Endometrium (tissue), 2 donors: Measurements from ENCODE around the gene GTF2H4.
"Not testable (repeated sequence)": the region's sequence is repeated elsewhere in the genome, so short reads cannot be mapped to it uniquely, and the experiment has no call there.

Experiments used
- FAIRE-seq: peaks from 2 replicates; lab custom pipeline; 2012; peaks lifted over from hg19 to GRCh38; lab: Jason Lieb, UNC
- donor health status: control.
- donor health status: control.

GTF2H4 gene

DNA sequence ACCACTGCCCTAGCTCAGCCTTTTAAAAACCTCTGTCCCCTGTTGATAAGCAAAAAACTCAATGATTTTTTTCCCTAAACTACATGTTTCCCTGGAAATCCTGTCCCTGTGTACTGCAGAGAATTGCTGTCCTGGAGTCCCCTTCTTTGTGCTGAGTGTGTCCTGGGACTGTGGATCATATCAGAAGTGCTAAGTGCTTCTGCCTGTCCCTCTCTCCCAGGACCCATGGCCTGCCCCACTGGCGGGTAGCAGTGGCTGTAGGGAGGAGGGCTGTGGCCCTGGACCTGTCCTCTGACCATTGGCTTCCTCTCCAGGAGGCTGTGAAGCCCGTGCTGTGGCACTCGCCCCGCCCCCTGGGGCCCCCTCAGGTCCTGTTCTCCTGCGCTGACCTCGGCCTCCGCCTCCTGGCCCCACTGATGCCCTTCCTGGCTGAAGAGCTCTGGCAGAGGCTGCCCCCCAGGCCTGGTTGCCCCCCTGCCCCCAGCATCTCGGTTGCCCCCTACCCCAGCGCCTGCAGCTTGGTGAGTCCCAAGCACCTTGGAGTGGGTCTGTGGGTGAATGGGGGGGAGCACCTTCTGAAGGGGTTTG, 16.1 kb downstream of the GTF2H4 start:
- FAIRE-seq = not testable (repeated sequence)

DNA sequence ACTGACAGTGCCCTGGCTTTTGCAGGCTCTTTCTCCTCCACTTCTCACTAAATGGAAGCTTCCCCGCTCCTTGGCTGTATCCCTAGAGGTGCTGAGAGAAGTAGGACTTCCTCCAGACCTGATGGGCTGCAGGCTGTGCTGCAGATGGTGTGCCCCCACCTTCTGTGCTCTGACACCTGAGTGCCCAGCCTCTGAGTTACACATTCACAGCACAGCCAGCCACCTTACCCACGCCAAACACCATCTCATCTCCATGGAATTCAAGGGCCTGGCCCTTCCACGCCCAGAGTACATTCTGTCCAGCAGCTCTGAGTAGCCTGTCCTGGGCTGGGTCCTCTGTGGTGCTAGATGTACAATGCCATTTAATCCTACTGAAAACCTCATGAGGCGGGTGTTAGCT, 18.6 kb downstream of the GTF2H4 start:
- FAIRE-seq = no peak

DNA sequence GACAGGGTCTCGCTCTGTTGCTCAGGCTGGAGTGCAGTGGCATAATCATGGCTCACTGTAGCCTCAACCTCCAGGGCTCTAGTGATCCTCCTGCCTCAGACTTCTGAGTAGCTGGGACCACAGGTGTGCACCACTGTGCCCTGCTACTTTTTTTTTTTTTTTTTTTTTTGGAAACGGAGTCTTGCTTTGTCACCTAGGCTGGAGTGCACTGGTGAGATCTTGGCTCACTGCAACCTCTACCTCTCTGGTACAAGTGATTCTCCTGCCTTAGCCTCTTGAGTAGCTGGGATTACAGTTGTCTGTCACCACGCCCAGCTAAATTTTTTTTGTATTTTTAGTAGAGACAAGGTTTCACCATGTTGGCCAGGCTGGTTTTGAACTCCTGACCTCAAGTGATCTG, 19.1 kb downstream of the GTF2H4 start:
- not testable (repeated sequence) for FAIRE-seq

DNA sequence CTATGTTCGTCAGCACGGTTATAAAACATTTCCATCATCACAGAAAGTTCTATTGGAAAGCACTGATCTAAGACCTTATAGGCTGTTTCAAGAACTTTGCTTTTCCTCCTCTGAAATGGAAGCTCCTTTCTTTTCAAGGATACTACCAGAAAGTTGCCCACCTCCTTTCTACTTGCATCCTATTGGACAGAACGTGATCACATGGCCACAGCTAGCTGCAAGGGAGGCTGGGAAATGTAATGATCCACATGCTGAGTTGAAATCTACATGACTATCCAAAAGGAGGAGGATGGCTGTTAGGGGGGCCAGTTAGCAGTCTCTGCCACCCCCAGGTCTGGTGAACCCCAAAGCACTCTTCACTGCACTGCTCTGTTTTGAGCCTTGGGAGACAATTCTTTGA, 20.7 kb downstream of the GTF2H4 start:
- FAIRE-seq = no peak

DNA sequence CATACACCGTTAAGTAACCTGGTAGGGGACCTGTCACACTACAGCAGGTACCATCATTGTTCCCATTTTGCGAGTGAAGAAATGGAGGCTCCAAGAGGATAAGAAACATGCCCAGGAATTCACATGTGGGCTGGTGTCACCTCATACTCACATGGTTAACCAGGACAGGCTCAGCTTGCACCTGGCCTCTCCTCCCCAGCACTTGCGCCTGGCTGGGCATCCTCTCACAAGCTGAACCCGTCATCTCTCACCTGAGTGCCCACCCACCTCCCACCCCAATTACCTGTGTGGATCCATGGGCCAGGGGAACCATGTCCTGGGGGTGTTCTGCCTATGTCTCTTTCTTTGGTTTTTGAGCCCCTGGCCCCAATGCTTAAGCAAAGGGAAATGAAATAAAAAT, 22.5 kb downstream of the GTF2H4 start:
- no peak for FAIRE-seq

DNA sequence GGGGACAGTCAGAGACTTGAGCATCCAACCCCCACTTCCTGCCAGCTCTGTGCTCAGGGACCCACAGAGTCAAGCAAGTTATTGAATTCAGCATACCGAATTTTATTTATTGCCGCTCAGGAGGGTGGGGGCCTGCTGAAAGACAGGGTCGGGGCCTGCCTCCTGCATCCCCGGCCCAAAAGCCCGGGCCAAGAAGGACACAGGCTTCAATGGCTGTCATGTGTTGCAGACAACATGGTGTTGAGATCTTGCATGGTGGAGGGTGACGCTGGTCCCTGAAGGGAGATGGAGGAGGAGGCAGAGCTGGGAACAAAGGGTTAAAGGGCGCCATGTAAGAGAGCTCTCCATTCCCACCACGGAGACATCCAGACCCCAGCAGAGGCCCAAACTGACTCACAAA, 23.3 kb downstream of the GTF2H4 start:
- FAIRE-seq = no peak

DNA sequence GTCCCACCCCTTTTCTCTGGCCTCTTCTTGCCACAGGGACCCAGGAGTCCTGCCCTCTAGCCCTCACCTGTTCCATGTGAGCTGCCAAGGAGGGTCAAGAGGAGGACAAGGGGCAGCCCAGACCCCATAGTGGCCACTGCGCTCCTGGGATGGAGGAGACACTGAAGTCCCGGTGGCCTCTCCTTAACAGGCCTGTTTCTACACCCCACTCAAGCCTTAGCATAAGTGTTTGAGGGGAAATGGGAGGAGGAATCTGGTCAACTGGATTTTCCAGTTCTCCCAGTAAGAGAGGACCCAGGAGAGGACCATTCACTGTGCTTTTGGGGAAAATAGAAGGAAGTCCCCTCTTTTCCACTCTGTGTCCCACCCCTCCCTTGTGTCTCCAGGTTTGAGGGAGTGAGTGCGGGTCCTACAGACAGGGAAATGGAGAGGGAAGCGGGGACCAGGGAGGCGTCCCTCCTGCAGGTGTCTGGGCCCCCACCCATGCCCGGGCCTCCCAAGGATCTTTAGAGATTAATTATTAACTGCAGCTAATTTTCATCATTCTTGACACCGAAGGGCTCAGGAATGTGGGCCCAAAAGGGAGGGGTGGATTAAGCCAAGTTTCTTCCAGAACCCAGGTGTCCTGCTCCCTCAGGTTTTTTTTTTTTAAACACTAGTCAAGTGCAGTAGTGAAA, 24.1 kb downstream of the GTF2H4 start, which contains the start of gene SFTA2:
SFTA2 (minus strand) TSS at position 202 of the 677 bp plus-strand sequence; CDS start at position 128, 74 bp downstream.
- no peak for FAIRE-seq

DNA sequence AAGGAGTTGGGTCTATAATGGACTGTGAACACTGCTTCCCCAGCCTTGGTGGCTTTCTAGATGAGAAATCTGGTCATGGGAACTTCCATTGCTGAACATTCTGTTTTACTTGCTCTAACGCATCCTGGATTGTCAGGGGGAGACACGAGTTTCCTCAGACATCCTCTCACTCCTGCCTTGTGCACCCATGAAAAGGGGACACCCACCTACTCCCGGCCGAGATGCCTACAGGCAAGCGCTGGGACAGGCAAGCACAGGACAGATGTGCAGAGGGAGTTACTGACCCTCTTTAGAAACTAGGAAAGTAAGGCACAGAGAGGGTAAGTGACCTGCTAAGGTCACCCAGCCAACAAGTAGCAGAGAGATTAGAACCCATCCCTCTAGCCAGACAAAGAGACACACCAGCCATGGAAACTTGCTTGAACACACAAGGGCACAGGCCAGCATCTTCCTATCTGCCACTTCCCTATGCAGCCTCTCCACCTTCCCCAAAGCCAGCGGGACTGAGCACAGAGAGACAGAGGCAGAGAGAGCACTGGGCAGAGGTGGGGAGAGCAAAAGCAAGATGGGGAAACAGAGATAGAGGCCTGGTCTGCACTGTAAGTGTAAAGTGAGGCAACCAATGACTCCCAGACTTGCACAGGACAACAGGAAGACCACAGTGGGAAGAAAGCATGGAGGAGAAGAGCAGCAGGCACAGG, 24.8 kb downstream of the GTF2H4 start:
- FAIRE-seq = no peak

DNA sequence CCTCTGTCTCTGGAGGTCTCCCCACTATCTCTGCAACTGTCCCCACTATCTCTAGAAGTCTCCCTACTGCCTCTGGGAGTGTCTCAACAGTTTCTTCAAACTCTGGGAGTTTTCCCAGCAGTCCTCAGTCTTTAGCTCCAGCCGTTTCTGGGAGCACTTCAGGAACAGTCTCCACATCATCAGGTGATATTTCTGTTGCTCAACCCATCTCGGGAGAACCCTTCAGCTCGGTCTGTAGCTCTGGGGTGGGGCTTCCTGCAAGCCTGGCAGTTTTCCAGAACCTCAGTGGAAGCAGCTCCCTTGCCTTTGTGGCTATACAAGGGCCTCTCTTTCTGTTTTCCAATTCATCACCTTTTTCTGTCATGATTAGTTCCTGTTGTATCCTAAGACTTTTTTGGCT, 27.0 kb downstream of the GTF2H4 start:
- no peak for FAIRE-seq

DNA sequence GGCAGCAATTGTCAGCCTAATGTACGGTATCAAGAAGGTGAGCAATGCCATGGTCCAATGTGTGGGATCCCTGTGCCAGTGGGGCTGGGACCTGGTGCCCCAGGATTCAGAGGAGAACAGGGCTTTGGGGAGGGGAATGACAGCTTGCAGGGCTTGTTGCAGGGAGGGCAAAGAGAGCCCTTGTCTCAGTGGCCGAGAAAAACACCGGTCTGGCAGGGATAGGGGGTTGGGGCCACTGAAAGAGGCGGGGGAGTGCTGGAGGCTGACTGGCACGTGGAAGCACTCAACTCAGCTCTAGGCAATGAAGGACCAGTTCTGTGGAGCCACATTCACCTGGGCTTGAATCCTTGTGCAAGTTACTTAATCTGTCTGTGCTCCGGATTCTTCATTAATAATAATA, 29.3 kb downstream of the GTF2H4 start:
- no peak for FAIRE-seq

DNA sequence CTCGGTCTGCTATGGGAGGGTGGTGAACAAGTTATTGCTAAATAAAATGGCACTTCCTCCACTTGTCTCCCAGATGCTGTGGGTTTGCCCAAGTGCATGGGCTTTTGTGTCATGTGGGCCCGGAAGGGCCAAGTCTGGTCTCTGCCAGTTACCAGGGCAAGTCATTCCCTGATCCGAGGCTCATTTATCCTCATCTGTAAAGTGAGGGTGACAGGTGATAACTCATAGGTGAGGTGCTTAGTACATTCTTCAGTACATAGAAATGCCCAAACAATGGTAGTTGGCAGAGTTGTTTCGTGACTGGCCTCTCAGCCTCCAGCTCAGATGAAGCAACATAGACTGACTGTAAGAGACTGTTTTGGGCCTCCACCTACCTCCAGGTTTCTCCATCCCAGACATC, 30.7 kb downstream of the GTF2H4 start:
- FAIRE-seq = no peak

DNA sequence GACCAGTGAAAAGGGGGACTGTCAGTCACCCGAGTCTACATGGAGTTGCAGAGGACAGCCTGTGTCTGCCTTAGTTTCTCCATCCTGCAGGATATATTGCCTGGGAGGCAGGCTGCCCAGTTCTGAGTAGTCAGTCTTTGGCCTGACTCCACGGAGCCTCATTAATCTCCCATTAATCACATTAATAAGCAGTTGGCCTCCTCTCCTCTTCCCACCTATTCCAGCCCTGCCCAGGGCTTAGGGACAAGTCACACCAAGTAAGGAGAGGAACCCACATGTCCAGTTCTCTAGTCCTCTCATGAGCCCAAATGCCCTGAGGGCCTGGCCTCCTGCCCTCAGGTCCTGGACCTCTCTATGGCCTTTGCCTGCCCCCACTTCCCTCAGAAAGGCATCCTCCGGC, 31.5 kb downstream of the GTF2H4 start:
- FAIRE-seq = no peak

DNA sequence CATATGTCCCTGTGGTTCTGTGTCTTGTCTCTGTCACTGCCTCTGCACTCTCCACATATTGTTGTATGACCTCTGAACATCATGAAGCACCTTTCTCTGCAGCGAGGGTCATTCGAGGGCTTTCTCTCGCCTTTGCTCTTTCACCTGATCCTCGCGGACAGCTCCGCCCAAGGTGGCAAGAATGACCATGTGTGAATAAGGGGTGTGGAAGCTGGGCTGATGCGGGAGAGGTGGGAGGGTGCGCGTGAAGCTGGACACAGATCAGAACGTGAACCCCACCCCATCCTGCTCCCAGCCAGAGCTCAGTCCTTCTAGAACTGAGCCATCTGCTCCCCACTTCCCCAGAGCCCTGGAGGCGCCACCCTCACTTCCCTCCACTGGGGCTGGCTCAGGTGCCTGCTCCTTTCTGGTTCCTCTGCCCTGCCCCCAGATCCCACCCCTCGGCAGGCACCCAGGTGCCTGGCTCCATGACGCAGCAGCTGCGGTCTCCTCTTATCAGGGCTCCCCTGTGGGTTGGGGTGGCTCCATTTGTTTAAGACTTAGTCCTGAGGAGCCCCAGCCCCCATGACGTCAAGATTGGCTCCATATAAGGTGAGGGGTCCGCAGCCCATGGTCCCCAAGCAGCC, 32.5 kb downstream of the GTF2H4 start, which contains the start of gene MUCL3:
MUCL3 (plus strand) TSS at position 613 of the 626 bp plus-strand sequence. CDS start 27 bp downstream, outside the sequence.
- no peak for FAIRE-seq

DNA sequence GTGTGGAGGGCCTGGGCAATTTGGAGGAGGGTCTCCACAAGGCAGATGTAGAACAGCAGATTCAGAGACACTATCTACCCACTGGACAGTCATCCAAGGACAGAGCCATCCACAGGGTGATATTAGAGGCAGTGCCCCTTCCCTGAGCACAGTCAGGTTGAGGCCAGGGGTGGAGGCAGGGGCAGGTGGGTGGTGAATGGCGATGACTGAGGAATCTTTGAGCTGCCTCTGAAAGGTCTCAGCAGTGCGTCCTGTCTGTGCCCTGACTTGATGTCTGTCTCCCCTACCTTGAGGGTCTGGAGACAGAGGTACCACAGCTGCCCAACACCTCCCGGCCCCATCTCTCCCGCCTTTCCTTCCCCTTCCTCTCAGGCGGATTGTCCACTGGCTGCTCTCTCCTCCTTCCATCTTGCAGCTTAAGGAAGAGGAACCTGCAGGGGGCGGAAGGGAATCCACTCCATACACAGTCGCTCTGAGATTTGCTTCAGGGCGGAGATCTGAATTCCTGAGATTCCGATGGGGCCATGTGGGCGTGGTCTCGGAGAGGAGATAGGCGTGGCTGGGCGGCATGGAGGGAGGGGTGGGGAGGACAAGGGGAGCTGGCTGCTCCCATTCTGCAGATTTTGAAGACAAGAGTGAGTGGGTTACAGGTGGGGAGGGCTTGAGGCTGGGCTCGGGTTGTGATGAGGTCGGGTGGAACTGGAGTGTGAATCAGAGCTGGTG, 34.5 kb downstream of the GTF2H4 start:
- no peak for FAIRE-seq

DNA sequence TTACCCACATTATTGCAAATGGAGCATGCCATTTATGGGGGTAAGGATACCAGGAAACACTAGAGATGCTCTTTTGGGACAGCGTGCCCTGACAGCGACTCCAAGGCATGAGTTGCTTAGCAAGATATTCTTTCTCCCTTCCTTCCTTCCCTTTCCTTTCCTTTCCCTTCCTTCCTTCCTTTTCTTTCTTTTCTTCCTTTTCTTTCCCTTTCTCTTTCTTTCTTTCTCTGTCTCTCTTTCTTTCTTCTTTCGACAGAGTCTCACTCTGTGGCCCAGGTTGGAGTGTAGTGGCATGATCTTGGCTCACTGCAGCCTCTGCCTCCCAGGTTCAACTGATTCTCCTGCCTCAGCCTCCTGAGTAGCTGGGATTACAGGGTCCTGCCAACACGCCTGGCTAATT, 36.0 kb downstream of the GTF2H4 start:
- no peak for FAIRE-seq

DNA sequence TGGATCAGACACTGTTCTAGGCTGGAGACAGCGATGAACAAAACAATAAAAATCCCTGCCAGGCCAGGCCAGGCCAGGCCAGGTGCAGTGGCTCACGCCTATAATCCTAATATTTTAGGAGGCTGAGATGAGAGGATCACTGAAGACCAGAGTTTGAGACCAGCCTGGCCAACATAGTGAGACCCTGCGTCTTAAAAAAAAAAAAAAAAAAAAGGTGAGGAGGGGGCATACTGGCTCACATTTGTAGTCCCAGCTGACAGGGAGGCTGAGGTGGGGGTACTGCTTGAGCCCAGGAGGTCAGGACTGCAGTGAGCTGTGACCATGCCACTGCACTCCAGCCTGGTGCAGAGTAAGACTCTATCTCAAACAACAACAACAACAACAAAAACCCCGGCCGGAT, 37.3 kb downstream of the GTF2H4 start:
- no peak for FAIRE-seq

DNA sequence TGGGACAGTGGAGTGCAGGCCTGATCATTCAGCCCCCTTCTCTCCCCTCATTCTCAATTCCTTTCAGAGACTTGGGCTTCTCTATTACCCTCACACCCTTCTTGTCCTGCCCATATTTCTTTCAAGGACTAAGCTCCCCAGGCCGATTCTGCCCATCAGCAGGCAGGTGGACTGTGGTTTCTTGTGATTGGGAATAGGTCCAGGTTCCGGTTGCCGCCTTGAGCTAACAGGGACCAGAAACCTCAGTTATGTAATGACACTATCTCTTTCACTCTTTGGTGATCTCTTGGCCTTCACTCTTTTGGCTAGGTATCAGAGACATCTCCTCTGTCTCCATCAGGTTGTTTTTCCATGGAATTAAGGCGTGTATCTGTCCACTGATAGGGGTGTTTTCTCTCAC, 39.2 kb downstream of the GTF2H4 start:
- no peak for FAIRE-seq

DNA sequence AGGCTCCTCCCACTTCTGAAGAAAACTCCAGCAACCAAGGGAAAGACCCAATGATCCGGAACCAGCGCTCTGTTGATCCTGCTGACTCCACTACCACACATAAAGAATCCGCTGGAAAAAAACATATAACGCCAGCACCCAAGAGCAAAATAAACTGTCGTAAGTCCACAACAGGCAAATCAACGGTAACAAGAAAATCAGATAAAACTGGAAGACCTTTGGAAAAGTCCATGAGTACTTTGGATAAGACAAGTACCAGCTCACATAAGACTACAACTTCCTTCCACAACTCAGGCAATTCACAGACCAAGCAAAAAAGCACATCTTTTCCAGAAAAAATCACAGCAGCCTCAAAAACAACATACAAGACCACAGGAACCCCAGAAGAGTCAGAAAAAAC, 40.8 kb downstream of the GTF2H4 start:
- FAIRE-seq = no peak

DNA sequence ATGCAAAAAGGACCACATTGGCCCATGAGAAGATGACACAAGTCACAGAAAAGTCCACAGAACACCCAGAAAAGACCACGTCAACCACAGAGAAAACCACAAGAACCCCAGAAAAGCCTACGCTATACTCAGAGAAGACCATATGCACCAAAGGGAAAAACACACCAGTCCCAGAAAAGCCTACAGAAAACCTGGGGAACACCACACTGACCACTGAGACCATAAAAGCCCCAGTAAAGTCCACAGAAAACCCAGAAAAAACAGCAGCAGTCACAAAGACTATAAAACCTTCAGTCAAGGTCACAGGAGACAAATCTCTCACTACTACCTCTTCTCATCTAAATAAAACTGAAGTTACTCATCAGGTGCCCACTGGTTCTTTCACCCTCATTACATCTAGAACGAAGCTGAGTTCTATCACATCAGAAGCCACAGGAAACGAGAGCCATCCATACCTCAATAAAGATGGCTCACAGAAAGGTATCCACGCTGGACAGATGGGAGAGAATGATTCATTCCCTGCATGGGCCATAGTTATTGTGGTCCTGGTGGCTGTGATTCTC, 44.0 kb downstream of the GTF2H4 start:
- no peak for FAIRE-seq

DNA sequence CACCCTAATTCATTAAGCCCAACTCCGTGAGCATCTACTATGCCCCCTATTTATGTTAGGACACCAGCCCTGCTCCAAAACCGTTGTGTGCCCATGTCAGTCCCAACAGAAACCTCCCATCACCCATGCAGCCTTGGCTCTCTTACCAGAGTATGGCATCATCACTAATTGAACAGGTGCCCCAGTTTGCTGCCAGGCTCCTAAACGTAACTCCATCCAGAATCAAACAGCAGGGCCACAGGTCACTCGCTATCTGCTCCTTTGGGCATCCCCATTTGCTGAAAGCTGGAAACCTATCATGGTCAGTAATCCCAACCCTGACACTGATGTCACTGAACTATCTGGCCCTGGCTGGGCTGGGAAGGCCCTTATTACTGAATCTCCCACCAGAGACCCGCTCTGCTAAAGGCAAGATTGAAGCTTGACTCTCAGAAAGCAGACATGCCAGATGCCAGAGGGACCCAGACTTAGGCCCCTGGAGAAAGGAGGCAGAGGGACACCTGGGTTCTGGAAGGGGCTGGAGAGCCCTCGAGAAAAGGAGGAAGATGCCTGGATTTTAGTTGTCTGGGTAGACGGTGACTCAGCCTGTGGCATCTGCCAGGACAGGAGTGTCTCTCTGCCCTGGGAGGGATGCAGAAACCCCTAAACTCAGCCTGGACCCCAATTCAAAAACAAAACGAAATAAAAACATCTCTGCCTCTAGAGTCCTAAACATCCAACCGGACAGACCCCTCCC, 46.8 kb downstream of the GTF2H4 start:
- no peak for FAIRE-seq

DNA sequence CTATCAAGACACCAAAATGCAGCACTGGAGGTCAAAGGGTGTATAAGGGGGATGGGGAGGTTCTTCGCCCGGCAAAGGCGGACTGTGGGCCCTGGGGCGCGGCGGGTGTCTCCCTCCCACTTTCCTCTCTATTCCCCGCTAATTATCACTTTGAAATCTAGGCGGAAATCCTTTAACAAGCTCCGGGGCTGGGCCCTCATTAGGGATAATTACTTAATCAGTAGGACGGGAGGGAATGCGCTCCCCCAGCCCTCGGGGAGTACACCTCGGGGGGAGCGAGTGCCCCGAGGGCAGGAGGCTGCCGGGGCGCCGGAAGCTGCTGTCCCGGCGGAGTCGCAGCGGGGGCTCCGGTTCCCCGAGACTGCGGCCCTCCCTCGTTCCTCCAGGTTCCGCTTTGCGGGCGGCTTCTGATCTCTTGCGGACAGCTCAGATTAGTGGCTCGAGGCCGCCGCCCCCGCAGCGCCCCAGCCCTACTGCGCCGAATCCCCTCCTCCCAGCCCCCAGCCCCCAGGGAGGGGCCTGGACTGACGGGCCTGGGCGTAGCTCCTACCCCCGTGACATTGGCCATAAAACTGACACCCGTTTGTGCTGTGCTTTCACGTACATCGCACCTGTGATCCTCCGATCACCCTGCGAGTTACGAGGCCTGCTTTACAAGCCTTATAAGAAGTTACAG, 47.5 kb downstream of the GTF2H4 start:
- no peak for FAIRE-seq
